ENCODE results near the gene UPF3A.

The UPF3A gene

GRCh38 chr13:114281351-114282040 is at the start of gene UPF3A:
UPF3A (plus strand) TSS chr13:114281601; CDS start chr13:114281640, 39 bp downstream.
- peak; percentile 86 for ATAC-seq
- TF ChIP-seq ZNF565 (CRISPR knock-in tag; conservative IDR thresholded peaks at IDR 0.05; ENCODE audit: low read depth) = no peak
- no peak for TF ChIP-seq ZFP3 (CRISPR knock-in tag; IDR thresholded peaks at IDR 0.05)
- no peak for TF ChIP-seq GLIS3 (CRISPR knock-in tag; IDR thresholded peaks at IDR 0.05)
- TF ChIP-seq SNAI2 (CRISPR knock-in tag; IDR thresholded peaks at IDR 0.05) = no peak
- TF ChIP-seq TOX (CRISPR knock-in tag; IDR thresholded peaks at IDR 0.05; ENCODE audit: borderline replicate concordance) = no peak
- TF ChIP-seq CSDC2 (CRISPR knock-in tag; IDR thresholded peaks at IDR 0.05) = no peak
- TF ChIP-seq POU6F1 (CRISPR knock-in tag; IDR thresholded peaks at IDR 0.05; ENCODE audit: borderline replicate concordance, low read depth) = no peak
- no peak for TF ChIP-seq ZFP30 (CRISPR knock-in tag; IDR thresholded peaks at IDR 0.05)
- no peak for TF ChIP-seq ISL1 (CRISPR knock-in tag; IDR thresholded peaks at IDR 0.05)
- TF ChIP-seq CSRNP3 (CRISPR knock-in tag; IDR thresholded peaks at IDR 0.05) = no peak
- TF ChIP-seq CREB5 (CRISPR knock-in tag; IDR thresholded peaks at IDR 0.05; ENCODE audit: low read depth) = no peak
- no peak for TF ChIP-seq ARNTL (CRISPR knock-in tag; IDR thresholded peaks at IDR 0.05; ENCODE audit: borderline replicate concordance, low read depth)
- no peak for TF ChIP-seq PPARA (CRISPR knock-in tag; IDR thresholded peaks at IDR 0.05; ENCODE audit: borderline replicate concordance)
- TF ChIP-seq ZNF70 (CRISPR knock-in tag; IDR thresholded peaks at IDR 0.05) = no peak
- no peak for TF ChIP-seq ESRRG (CRISPR knock-in tag; IDR thresholded peaks at IDR 0.05)
- TF ChIP-seq PATZ1 (CRISPR knock-in tag; IDR thresholded peaks at IDR 0.05; ENCODE audit: borderline replicate concordance) = no peak

GRCh38 chr13:114231886-114232285 is 49.5 kb upstream of the UPF3A start:
- no peak for TF ChIP-seq PPARA (CRISPR knock-in tag; IDR thresholded peaks at IDR 0.05; ENCODE audit: borderline replicate concordance)
- TF ChIP-seq RARB (CRISPR knock-in tag; IDR thresholded peaks at IDR 0.05) = no peak
- no peak for TF ChIP-seq ZNF70 (CRISPR knock-in tag; IDR thresholded peaks at IDR 0.05)
- no peak for TF ChIP-seq ZFP3 (CRISPR knock-in tag; IDR thresholded peaks at IDR 0.05)
- no peak for TF ChIP-seq OSR1 (CRISPR knock-in tag; IDR thresholded peaks at IDR 0.05)
- no peak for TF ChIP-seq BACH2 (CRISPR knock-in tag; IDR thresholded peaks at IDR 0.05; ENCODE audit: borderline replicate concordance)
- TF ChIP-seq CREB5 (CRISPR knock-in tag; IDR thresholded peaks at IDR 0.05; ENCODE audit: low read depth) = no peak
- TF ChIP-seq ARNTL (CRISPR knock-in tag; IDR thresholded peaks at IDR 0.05; ENCODE audit: borderline replicate concordance, low read depth) = no peak
- no peak for TF ChIP-seq ZNF8 (CRISPR knock-in tag; IDR thresholded peaks at IDR 0.05)
- no peak for TF ChIP-seq PATZ1 (CRISPR knock-in tag; IDR thresholded peaks at IDR 0.05; ENCODE audit: borderline replicate concordance)
- no peak for TF ChIP-seq CSDC2 (CRISPR knock-in tag; IDR thresholded peaks at IDR 0.05)
- TF ChIP-seq TOX (CRISPR knock-in tag; IDR thresholded peaks at IDR 0.05; ENCODE audit: borderline replicate concordance) = no peak
- no peak for TF ChIP-seq POU6F1 (CRISPR knock-in tag; IDR thresholded peaks at IDR 0.05; ENCODE audit: borderline replicate concordance, low read depth)
- ATAC-seq = no peak

Data from SK-N-SH treated with all-trans-retinoic acid at 6 μM for 48 hours (cell line).